HCT116 (cell line): ENCODE measurements around the gene BEST4. TPM values are rescaled to one million over a fixed set of nuclear protein-coding genes. Genes with fewer than 3 reads are reported as not detected.

Experiments used
- ATAC-seq: fragments of 200-7000 bp; cut with Tn5 transposase; 2 replicates; pipeline ENCODE4 v1.9.1; 2020; ENCODE audit warnings: mild to moderate bottlenecking, moderate library complexity
- BruUV-seq: library from RNA; stranded (reverse); fragments of 400-500 nt; replicated peaks from 2 replicates; lab custom pipeline; 2021; lab: Mats Ljungman, UMichigan
- CTCF ChIA-PET: fragments of 300-600 bp; sonication (Branson Sonifier 250); formaldehyde crosslinking; loops from one replicate; lab custom pipeline; 2021; ENCODE audit warnings: antibody characterized with exemption; lab: Charles Lee
- POLR2A ChIA-PET: fragments of 300-600, 350-600 bp; sonication (Branson Sonifier 250); formaldehyde crosslinking; loops from one replicate; lab custom pipeline; 2021; ENCODE audit warnings: antibody characterized with exemption; lab: Charles Lee
- RAD21 ChIA-PET, 2 experiments: fragments of 300-600 bp; sonication (Branson Sonifier 250); formaldehyde crosslinking; loops; one replicate each; lab custom pipeline; 2023; ENCODE audit warnings: low total read pairs in 2 of 2; ENCODE audit not compliant: uncharacterized antibody in 2 of 2, unreplicated experiment in 2 of 2, low non-redundant PET in 1 of 2; lab: Charles Lee
- DNase-seq: peaks from one replicate; pipeline ENCODE4 v3.0.0-alpha.2; 2010; ENCODE audit warnings: low read depth, low spot score
- H2AFZ ChIP-seq: fragments of 200-600 bp; shearing (Covaris generic), sonication (generic); 2 replicates; pipeline ENCODE4 v1.6.1; 2017; ENCODE audit warnings: low read depth, mixed run types, mixed read lengths, antibody characterized with exemption, low read length; ENCODE audit not compliant: poor library complexity, severe bottlenecking
- H3K27ac ChIP-seq: 2 replicates; pipeline ENCODE4 v1.5.1; 2012; ENCODE audit warnings: low read depth, low read length
- H3K27me3 ChIP-seq: fragments of 200-600 bp; sonication (generic); 2 replicates; pipeline ENCODE4 v1.6.1; 2016; ENCODE audit warnings: mixed run types, low read length, mixed read lengths; ENCODE audit not compliant: insufficient read depth
- H3K36me3 ChIP-seq, 2 experiments: fragments of 200-500 bp in 1 of 2; fragments of 200-600 bp in 1 of 2; sonication (Bioruptor generic) in 1 of 2; sonication (generic) in 1 of 2; 2 replicates each; pipeline versions ENCODE4 v1.5.1 to v1.6.1; 2014 to 2016; ENCODE audit warnings: low read length in 2 of 2, inconsistent platforms in 1 of 2, mixed read lengths in 1 of 2, mixed run types in 1 of 2; ENCODE audit not compliant: insufficient read depth in 2 of 2, control insufficient read depth in 1 of 2
- H3K4me1 ChIP-seq, 2 experiments: fragments of 200-600 bp in 1 of 2; sonication (generic) in 1 of 2; 2 replicates each; pipeline versions ENCODE4 v1.5.1 to v1.6.1; 2012 to 2017; ENCODE audit warnings: low read length in 2 of 2, inconsistent platforms in 1 of 2, mild to moderate bottlenecking in 1 of 2, mixed read lengths in 1 of 2, mixed run types in 1 of 2, moderate library complexity in 1 of 2; ENCODE audit not compliant: insufficient read depth in 2 of 2, control insufficient read depth in 1 of 2
- H3K4me2 ChIP-seq: fragments of 200-600 bp; sonication (generic); 2 replicates; pipeline ENCODE4 v1.6.1; 2017; ENCODE audit warnings: mixed run types, low read length, mixed read lengths
- H3K4me3 ChIP-seq, 2 experiments: fragments of 200-600 bp in 1 of 2; sonication (generic) in 1 of 2; replicated peaks in 1 of 2; 2 replicates each; pipeline ENCODE4 v1.5.1; 2011 to 2016; ENCODE audit warnings: low read length in 2 of 2, control low read depth in 1 of 2, low read depth in 1 of 2, mild to moderate bottlenecking in 1 of 2, mixed read lengths in 1 of 2, mixed run types in 1 of 2
- H3K79me2 ChIP-seq: fragments of 200-600 bp; sonication (generic); 2 replicates; pipeline ENCODE4 v1.6.1; 2017; ENCODE audit warnings: mild to moderate bottlenecking, mixed run types, low read length, moderate library complexity, mixed read lengths; ENCODE audit not compliant: insufficient read depth
- H3K9ac ChIP-seq: fragments of 200-600 bp; sonication (generic); 2 replicates; pipeline ENCODE4 v1.6.1; 2016; ENCODE audit warnings: low read length, mixed read lengths
- H3K9me2 ChIP-seq: fragments of 200-600 bp; sonication (generic), shearing (Covaris generic); 2 replicates; pipeline ENCODE4 v1.6.1; 2017; ENCODE audit warnings: mixed run types, mild to moderate bottlenecking, moderate library complexity; ENCODE audit not compliant: insufficient read depth
- H3K9me3 ChIP-seq, 2 experiments: fragments of 200-500 bp in 1 of 2; fragments of 200-600 bp in 1 of 2; sonication (Bioruptor generic) in 1 of 2; sonication (generic) in 1 of 2; 2 replicates each; pipeline ENCODE4 v1.6.1; 2014 to 2017; ENCODE audit warnings: low read length in 2 of 2, mixed read lengths in 2 of 2, inconsistent platforms in 1 of 2, low read depth in 1 of 2, mild to moderate bottlenecking in 1 of 2, mixed run types in 1 of 2, moderate library complexity in 1 of 2; ENCODE audit not compliant: control insufficient read depth in 1 of 2, insufficient read depth in 1 of 2
- H4K20me1 ChIP-seq: fragments of 200-600 bp; sonication (generic), shearing (Covaris generic); 2 replicates; pipeline ENCODE4 v1.6.1; 2017; ENCODE audit warnings: mixed run types, mild to moderate bottlenecking, moderate library complexity; ENCODE audit not compliant: insufficient read depth
- ATF3 ChIP-seq: IDR thresholded peaks from 2 replicates; pipeline ENCODE4 v1.6.1; 2012
- CEBPB ChIP-seq: IDR thresholded peaks from 2 replicates; pipeline ENCODE4 v1.6.1; 2012; ENCODE audit warnings: low read depth
- CTCF ChIP-seq, 3 experiments: fragments of 200-600 bp in 1 of 3; sonication (generic) in 1 of 3; IDR thresholded peaks in 2 of 3; conservative IDR thresholded peaks in 1 of 3; 2 replicates each; pipeline ENCODE4 v1.5.1; 2012 to 2017; ENCODE audit warnings: low read depth in 2 of 3, low read length in 2 of 3, antibody characterized with exemption in 1 of 3, borderline replicate concordance in 1 of 3, control low read depth in 1 of 3, mild to moderate bottlenecking in 1 of 3, mixed read lengths in 1 of 3, mixed run types in 1 of 3, moderate library complexity in 1 of 3; ENCODE audit not compliant: insufficient read depth in 1 of 3
- EGR1 ChIP-seq: IDR thresholded peaks from 2 replicates; pipeline ENCODE4 v1.6.1; 2012; ENCODE audit warnings: low read depth
- ELF1 ChIP-seq: IDR thresholded peaks from 2 replicates; pipeline ENCODE4 v1.6.1; 2012; ENCODE audit warnings: low read depth, borderline replicate concordance
- EZH2 ChIP-seq: fragments of 200-600 bp; sonication (generic); IDR thresholded peaks from 2 replicates; pipeline ENCODE4 v1.6.1; 2017; ENCODE audit warnings: antibody characterized with exemption, mixed run types
- EZH2phosphoT487 ChIP-seq: fragments of 200-600 bp; IDR thresholded peaks from 2 replicates; pipeline ENCODE4 v1.6.1; 2018; ENCODE audit warnings: antibody characterized with exemption, borderline replicate concordance
- FOSL1 ChIP-seq: IDR thresholded peaks from 2 replicates; pipeline ENCODE4 v1.6.1; 2012; ENCODE audit warnings: low read depth
- JUND ChIP-seq: IDR thresholded peaks from 2 replicates; pipeline ENCODE4 v1.6.1; 2012
- MAX ChIP-seq: IDR thresholded peaks from 2 replicates; pipeline ENCODE4 v1.6.1; 2012
- POLR2AphosphoS5 ChIP-seq: IDR thresholded peaks from 2 replicates; pipeline ENCODE4 v1.6.1; 2011; ENCODE audit warnings: mild to moderate bottlenecking, low read depth, low read length, moderate library complexity
- RAD21 ChIP-seq: IDR thresholded peaks from 2 replicates; pipeline ENCODE4 v1.6.1; 2012; ENCODE audit warnings: low read depth, mild to moderate bottlenecking
- REST ChIP-seq: IDR thresholded peaks from 2 replicates; pipeline ENCODE4 v1.6.1; 2012; ENCODE audit warnings: low read depth
- SIN3A ChIP-seq: IDR thresholded peaks from 2 replicates; pipeline ENCODE4 v1.6.1; 2012; ENCODE audit warnings: low read depth
- SP1 ChIP-seq: IDR thresholded peaks from 2 replicates; pipeline ENCODE4 v1.6.1; 2012; ENCODE audit warnings: low read depth
- SRF ChIP-seq: IDR thresholded peaks from 2 replicates; pipeline ENCODE4 v1.6.1; 2012; ENCODE audit warnings: low read depth
- TCF7L2 ChIP-seq: IDR thresholded peaks from 2 replicates; pipeline ENCODE4 v1.7.0; 2011; ENCODE audit warnings: borderline replicate concordance, inconsistent platforms; ENCODE audit not compliant: insufficient read depth, insufficient read length; ENCODE audit errors: extremely low read depth
- YY1 ChIP-seq: IDR thresholded peaks from 2 replicates; pipeline ENCODE4 v1.6.1; 2011; ENCODE audit warnings: low read length, low read depth, moderate library complexity, mild to moderate bottlenecking; ENCODE audit not compliant: insufficient replicate concordance; ENCODE audit errors: extremely low read depth
- ZBTB33 ChIP-seq: IDR thresholded peaks from 2 replicates; pipeline ENCODE4 v1.6.1; 2011; ENCODE audit warnings: mild to moderate bottlenecking, low read length, moderate library complexity; ENCODE audit not compliant: insufficient replicate concordance; ENCODE audit errors: extremely low read depth
- ZNF274 ChIP-seq: fragments of 200-500 bp; sonication (Bioruptor generic); IDR thresholded peaks from 2 replicates; pipeline ENCODE4 v1.6.1; 2014; ENCODE audit warnings: mild to moderate bottlenecking, low read depth, low read length, inconsistent platforms
- intact Hi-C: fragments of 100-400 bp; cut with micrococcal nuclease; formaldehyde crosslinking; loops from 2 replicates; pipeline ENCODE4 v1.10.0; 2022
- total RNA-seq: library from RNA; stranded (reverse); gene quantifications from one replicate; pipeline ENCODE4 v1.2.1, GENCODE V29; 2021; ENCODE audit not compliant: unreplicated experiment

The BEST4 gene
- total RNA-seq, 1 experiment from 2014 or later: 0.52 TPM

- DNase-seq: no peak
- intact Hi-C loops: loop anchor here (2.0 kb wide), 1 partner anchor 466 kb away; no protein-coding TSS in a partner anchor
- no peak overlapping the region for H3K9ac ChIP-seq
- no TSS peak for BruUV-seq
- H4K20me1 ChIP-seq: no peaks in the 10 kb centered on the region
- ChIA-PET RAD21 (no interaction called here), CTCF (interaction anchor here (1.6 kb wide), 1 partner anchor 180 kb away, joined by 3 read pairs; no protein-coding TSS in a partner anchor), POLR2A (no interaction called here)
- H3K4me3 ChIP-seq: no peak overlapping the region
- H3K4me2 ChIP-seq: no peak overlapping the region
- no peaks in the 10 kb centered on the region for H3K36me3 ChIP-seq
- no peaks in the 10 kb centered on the region for H3K27me3 ChIP-seq
- H3K9me2 ChIP-seq: no peaks in the 10 kb centered on the region
- no peaks in the 10 kb centered on the region for H3K9me3 ChIP-seq
- no peaks in the 10 kb centered on the region for H3K79me2 ChIP-seq
- no peak overlapping the region for H2AFZ ChIP-seq
- TF ChIP-seq TCF7L2 (no peak), EZH2phosphoT487 (no peak), SRF (no peak), JUND (no peak), FOSL1 (no peak), EZH2 (no peak), SIN3A (no peak), REST (no peak), ZNF274 (no peak), ELF1 (no peak), MAX (no peak), ZBTB33 (no peak), SP1 (no peak), YY1 (no peak), RAD21 (no peak), CEBPB (no peak), CTCF (IDR thresholded peaks at IDR 0.05 in 2 of 3, conservative IDR thresholded peaks at IDR 0.05 in 1 of 3; ENCODE audit: borderline replicate concordance in 1 of 3, insufficient read depth in 1 of 3, low read depth in 2 of 3, low read length in 2 of 3) (no peak), EGR1 (no peak), ATF3 (no peak), POLR2AphosphoS5 (no peak)
- H3K27ac ChIP-seq: no peak overlapping the region
- H3K4me1 ChIP-seq: peaks cover 0 to 10% of the 10 kb centered on the region in 2 experiments; a peak in 1 of 4 replicates
- ATAC-seq: no peak
These were observed 46.4 kb upstream of the BEST4 start for GRCh38 chr1:44834328-44834727.
